Stomach (tissue), 4 donors: ENCODE measurements around the gene TMEM132D.

Experiments
- CTCF ChIP-seq, 7 experiments: fragments of 450-650 bp in 4 of 7; fragments of 200-600 bp in 3 of 7; sonication (generic) in 3 of 7; IDR thresholded peaks; one replicate each; pipeline ENCODE4 v1.5.1; 2016 to 2019; ENCODE audit warnings: antibody characterized with exemption in 7 of 7, control low read depth in 2 of 7, mild to moderate bottlenecking in 1 of 7
- EP300 ChIP-seq: sonication (generic); formaldehyde crosslinking; IDR thresholded peaks from one replicate; pipeline ENCODE4 v1.6.1; 2017; ENCODE audit warnings: antibody characterized with exemption
- POLR2A ChIP-seq, 4 donors: fragments of 450-650 bp; IDR thresholded peaks; one replicate each; pipeline ENCODE4 v1.6.1; 2016; ENCODE audit warnings: antibody characterized with exemption in 4 of 4, control low read depth in 2 of 4, mild to moderate bottlenecking in 1 of 4, moderate library complexity in 1 of 4
- POLR2AphosphoS5 ChIP-seq, 3 donors: sonication (generic); formaldehyde crosslinking; IDR thresholded peaks; one replicate each; pipeline ENCODE4 v1.6.1; 2016; ENCODE audit warnings: antibody characterized with exemption in 3 of 3

GRCh38 chr12:129862561-129863175, 41.2 kb downstream of the TMEM132D start:
- TF ChIP-seq CTCF (IDR thresholded peaks at IDR 0.05) (no peak), EP300 (no peak), POLR2A (IDR thresholded peaks at IDR 0.05) (no peak), POLR2AphosphoS5 (IDR thresholded peaks at IDR 0.05) (no peak)
